DMS153 (cell line): Measurements from ENCODE around the gene TSHR.

Experiments
- DNase-seq: peaks from one replicate; lab custom pipeline; 2025; lab: John Stamatoyannopoulos, UW

The TSHR gene

DNA sequence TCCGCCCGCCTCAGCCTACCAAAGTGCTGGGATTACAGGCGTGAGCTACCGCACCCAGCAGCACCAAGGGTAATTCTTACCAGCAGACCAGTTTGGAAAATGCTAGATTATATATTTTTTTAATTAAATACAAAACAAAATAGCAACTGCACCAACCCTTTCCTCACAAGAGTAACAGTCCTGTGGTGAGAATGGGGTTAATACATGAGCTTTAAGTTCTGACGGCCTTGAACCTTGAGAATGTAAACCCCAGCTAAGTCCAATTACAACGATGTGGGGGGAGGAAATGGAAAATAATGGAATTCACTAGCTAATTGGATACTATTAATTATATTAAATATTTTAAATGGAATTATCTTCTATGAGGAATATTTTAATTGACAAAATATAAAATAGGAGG lies 183.0 kb downstream of the TSHR start:
- DNase-seq: no peak

DNA sequence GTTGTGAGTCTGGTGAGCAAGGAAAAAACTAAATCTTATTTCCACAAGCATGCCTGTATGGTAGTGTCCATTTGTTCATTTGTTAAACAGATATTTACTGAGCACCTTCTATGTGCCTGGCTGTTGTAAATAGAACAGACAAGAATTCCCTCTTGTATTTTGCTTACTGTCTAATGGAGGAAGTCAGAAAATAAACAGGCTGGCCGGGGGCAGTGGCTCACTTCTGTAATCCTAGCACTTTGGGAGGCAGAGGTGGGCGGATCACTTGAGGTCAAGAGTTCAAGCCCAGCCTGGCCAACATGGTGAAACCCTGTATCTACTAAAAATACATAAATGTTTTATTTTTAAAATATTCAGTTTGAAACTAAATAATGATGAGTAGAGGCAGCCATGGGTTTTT lies 186.0 kb downstream of the TSHR start:
- no peak for DNase-seq

DNA sequence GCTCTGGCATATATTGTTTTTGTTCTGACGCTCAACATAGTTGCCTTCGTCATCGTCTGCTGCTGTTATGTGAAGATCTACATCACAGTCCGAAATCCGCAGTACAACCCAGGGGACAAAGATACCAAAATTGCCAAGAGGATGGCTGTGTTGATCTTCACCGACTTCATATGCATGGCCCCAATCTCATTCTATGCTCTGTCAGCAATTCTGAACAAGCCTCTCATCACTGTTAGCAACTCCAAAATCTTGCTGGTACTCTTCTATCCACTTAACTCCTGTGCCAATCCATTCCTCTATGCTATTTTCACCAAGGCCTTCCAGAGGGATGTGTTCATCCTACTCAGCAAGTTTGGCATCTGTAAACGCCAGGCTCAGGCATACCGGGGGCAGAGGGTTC lies 188.4 kb downstream of the TSHR start:
- no peak for DNase-seq

DNA sequence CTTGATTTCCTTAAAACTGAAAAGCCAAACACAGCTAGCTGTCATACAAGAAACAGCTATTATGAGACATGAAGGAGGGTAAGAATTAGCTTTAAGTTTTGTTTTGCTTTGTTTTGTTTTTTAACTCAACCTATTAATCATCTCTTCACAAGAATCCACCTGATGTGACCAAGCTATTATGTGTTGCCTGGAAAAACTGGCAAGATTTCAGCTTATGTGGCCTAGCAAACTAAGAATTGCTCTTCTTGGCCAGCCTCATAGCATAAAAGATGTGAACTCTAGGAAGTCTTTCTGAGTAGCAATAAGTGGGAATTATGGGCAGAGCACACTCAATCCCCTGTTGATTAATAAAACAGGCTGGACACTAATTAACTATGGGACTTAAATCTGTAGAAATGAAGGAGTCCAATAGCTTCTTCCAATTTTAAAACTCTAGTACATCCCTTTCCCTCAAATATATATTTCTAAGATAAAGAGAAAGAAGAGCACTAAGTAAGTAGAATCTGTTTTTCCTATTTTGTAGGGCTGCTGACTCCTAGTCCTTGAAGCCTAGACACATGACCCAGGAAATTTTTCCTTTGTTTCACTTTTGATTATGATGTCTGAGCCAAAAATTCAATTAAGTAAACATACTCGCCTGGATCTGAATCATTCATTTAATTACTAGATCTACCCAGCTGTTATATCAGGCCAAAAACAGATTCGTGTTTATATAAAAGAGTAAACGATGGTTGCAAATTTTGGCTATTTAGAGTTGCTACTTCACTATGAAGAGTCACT lies 189.6 kb downstream of the TSHR start:
- peak; percentile 12 for DNase-seq

DNA sequence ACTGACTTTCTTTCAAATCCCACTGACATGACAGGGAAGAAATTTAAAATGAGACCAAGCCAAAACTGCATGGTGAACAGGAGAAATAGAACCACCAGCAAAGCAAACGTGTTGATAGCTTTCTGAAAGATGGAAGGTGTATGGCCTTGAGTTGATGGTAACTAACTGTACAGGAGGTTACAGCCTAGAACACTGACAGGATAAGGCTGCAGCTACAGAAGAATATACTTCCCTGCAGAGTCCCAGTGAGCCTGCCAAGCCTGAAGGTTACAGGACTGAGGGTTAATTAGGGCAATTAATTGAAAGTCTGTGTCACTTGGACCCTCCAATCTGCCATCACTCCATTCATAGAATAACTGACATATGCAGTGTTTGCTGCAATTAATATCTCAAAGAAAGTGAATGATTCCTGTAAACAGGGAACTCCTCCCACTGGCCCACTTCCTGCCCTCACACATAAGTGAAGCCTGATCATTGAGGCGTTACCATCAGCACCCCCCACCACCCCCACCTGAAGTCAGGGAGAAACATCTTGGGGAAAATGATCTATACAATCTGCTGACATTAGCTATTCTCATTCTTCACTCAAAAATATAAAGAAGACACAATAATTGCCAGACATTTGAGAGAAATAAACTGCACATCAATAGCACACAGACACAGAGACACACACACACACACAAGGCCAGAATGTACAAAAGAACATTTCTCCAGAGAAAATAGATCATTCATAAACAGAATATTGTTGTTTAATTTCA lies 191.9 kb downstream of the TSHR start:
- DNase-seq: no peak

DNA sequence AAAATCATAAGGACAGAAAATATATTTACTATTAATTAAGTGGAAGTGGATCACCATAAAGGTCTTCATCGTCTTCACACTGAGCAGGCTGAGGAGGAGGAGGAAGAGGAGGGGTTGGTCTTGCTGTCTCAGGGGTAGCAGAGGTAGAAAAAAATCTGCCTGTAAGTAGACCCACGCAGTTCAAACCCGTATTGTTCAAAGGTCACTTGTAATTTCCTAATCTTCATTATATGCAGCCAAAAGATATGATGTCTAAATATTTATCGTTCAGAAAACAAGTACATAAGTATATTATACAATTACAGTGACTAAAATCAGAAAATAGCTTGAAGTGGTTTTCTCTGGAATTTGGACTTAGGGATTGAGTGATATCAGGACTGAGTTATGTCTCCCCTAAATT lies 193.2 kb downstream of the TSHR start:
- no peak for DNase-seq

DNA sequence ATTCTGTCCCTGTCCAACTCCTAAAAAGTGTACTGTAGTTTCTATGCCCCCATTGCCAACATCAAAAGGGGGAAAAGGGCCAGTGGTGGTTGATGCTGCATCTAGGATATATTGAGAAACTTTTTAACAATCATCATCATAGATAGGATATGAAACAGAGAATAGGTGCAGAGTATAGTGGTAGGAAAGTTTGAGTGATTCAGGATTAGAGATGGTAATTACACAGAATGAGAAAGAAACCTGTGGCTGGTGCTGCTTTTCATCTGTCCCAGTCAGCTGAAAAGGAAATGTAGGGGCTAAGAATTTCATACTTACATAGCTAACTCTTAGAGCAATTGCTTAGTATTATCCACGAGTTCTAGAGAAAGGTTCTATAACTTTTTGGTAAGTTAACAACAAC lies 197.8 kb downstream of the TSHR start:
- no peak for DNase-seq

DNA sequence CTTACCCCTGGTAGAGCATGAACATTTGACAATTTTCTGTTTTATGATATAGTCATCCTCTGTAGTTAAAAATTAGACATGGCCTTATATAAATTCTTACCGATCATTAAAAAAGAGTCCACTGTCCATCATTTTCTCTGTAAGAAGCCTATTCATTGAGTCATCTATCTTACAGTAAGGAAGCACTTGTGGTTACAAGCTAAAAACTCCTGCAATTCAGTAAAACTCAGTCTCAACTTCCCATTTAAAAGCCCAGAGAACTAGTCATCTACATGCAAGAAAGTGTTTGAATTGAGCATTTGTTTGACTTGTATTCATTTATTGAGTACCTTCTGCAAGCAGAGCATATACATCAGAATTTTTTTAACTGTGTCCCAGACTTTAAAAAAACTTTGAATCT lies 202.0 kb downstream of the TSHR start:
- DNase-seq: no peak

DNA sequence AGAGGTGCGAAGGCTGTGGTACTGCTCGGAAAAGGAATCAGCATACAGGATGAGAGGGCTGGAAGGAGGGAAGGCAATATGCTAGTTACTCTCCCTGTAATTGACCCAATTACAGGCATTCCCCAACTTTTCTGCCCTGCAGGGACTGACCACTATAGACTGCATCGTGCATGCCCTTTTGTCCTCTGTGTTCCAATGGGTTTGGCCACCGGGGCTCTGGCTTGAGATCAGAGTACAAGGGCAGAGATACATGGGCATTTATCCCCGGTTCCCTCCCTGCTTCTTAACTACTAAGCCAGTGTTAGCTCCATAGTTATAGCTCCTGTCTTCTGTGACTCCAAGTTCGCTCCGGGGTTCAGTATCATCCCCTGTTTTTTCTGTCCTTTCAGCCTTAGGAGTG lies 205.7 kb downstream of the TSHR start:
- DNase-seq: no peak

DNA sequence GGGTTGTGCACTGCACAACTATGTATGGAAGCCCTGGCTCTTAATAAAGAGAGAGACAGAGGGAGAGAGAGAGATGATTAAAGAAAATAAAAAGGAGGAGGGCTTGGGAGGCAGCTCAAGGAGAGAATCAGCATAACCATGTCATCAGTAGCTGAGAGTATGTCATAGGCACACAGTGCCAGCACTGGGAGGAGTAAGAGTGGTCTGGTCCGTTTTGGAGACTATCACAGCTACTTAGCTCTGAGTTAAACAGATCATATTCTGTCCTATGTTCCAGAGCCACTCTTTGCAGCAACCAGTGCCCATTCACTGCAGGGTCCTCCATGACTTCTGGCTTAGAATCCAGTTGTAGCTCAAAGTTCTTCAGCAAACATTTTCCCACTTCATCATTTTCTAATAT lies 206.3 kb downstream of the TSHR start:
- DNase-seq: no peak

DNA sequence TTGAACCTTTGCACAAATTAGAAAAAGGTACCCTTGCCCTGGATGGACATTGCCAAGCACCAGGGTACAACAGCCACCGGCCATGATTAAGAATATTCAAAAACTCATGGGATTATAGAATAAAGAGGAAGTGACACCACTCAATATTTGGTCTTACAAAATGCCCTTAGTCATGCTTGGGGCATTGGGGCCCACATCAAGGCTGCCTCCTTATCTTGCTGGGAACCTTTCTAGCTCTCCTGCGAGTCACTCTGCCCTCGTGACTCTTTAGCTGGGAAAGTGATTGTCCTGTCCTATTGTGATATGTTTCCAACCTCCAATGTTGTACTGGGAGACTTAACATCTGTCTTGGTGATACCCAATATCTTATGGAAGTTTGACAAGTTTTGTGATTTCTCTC lies 207.5 kb downstream of the TSHR start:
- no peak for DNase-seq

DNA sequence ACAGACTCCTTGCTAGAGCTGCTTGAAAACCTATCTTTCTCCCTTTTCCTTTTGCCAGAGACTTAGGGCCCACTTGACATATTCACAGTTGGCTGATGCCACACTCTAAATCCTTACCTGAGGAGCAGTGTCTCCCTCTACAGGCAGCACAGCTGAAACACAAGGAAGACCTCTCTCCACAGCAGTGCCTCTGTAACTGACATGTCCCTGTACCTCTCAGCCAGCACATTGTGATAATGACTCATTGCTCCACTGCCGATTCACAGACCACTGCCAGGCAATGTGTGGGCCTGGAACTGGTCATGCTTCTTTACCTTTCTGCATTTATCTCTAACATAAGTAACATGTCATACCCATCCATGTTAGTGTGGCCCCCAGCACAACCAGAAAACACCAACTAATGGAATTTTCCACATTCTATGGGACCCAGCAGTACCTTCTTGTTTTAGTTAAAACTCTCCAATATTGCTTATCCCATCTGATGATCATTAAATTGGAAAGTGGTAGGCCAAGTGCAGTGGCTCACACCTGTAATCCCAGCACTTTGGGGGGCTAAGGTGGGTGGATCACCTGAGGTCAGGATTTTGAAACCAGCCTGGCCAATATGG lies 208.8 kb downstream of the TSHR start:
- DNase-seq: peak; percentile 54

DNA sequence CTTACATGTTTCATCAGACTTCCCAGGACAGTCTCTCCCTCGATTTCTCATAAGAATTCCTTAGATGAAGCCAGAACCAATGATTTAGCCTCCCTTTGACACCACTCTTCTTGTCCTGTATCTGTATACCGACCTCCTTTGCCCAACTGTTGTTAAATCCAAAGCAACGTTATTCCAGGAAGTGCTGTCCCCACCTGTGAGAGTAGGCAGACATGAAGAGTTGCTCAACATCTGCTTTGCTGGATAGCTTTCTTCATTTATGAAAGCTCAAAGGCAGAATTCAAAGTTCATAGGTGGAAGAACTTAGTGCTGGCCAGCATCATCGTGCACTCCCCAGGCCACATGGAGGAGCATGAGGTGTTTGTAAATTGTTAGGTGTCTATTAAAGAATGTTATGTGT lies 209.8 kb downstream of the TSHR start:
- DNase-seq: no peak

DNA sequence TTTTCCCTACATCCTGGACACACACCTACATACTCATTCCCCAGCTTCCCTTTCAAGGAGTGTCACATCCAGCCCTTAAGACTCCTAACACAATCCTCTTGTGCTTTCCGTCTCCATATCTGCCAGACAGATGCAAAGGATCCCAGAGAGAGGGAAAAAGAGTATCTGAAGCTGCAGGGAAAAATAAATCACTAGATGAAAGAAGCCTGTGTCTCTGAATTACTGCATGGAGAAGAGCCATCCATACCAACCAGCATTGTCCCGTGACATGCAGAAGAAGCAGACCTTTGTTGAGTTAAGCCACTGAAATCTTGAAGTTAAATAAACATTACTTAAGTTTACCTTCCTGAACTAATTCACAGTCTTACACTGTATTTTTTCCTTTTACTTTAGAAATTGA lies 210.7 kb downstream of the TSHR start:
- no peak for DNase-seq

DNA sequence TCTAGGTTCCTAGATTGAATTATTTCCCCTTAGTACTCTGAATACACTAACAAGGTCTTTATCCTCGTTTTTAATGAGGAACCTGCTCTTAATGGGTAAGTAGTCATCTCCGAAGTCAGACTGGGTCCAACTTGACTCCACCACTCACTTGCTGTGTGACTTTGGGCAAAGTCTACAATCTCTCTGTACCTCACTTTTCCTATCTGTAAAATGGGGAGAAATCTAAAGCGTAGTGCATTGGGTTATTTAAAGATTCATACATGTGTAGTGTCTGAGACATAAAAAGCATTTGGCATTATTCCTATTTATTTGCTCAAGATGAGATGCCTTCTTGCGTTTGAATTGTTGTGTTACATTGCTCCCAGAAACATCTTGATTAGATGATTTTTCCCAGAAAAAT lies 213.8 kb downstream of the TSHR start:
- DNase-seq: no peak

DNA sequence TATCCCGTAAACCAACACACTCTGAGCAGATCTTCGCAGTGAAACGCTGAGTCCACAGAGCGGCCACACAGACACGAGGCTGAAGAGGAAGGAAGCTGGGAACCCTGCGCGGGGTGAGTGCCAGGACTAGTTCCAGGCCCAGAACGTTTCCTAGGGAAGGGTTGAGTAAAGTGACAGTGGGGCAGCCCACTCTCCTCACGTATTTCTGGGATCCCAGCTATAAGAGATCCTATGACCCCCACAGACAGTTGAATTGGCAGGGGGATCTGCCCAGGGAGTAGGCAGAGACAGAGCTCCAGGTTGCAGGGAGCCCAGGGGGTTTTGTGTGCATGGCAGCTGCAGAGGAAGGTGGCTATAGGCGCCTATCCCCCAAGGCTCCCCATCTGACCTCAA lies 214.3 kb downstream of the TSHR start:
- no peak for DNase-seq

DNA sequence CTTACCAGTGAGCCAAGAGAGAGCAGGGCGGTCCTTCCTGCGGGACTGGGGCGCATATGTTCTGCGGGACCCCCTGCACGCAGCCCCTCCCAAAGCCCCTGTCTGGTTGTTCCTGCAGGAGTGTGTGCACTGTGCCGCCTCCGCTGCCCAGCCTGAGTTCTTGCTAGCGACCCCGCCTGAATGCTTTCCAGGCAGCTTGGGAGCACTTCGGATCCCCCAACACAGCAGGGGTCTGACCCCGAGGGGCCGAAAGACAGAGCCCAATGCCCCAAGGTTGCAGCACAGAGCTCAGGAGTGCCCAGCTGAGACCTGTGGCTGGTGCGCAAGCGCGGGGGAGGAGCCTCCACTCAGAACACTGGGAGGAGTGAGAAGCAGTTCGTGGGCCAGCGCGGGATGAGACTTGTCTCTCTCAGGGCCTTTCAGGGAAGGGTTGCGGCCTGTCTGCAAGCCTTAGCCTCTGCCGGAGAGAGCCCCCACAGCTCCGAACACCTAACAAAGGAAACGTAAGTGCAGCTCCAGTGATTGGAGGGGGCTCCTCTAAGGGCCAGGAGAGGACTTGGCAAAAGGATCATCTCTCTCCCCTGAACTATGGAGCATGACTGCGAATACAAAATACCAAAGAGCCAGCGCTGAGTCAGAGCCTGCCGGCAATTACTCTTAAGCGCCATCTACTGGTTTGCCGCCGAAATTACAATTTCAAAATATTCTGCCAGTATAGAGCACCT lies 214.8 kb downstream of the TSHR start:
- DNase-seq: peak; percentile 79

DNA sequence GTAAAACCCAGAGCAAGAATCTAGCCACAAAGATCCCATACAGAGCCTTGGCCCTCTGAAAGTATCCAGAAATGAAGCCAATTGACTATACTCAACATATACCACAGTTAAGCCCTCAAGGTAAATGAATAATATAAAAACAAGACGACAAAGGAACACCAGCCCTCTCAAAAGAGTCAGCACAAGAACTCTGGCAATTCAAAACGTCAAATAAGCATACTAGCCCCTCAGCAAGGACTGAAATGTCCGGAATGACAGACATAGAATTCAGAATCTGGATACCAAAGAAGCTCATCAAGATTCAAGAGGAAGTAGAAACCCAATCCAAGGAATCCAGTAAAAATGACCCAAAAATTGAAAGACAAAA lies 215.4 kb downstream of the TSHR start:
- DNase-seq: no peak

DNA sequence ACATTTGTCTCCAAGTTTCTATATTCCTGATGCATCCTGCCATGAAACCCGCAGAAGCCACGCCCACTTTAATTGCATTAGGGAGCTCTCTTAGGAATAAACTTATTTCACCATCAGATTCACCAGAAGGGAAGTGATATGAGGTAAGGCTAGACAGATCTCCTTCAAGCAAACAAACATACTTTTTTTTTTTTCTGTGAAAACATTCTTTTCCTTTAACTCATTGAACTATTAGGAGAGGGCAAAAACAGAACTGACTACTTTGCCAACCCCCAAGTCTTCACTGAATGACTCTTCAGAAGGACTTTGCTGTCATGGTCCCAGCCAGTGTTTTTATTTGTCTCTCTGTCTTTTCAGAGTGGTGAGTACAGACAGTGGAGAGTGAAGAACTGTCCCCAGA lies 216.9 kb downstream of the TSHR start:
- DNase-seq: no peak

DNA sequence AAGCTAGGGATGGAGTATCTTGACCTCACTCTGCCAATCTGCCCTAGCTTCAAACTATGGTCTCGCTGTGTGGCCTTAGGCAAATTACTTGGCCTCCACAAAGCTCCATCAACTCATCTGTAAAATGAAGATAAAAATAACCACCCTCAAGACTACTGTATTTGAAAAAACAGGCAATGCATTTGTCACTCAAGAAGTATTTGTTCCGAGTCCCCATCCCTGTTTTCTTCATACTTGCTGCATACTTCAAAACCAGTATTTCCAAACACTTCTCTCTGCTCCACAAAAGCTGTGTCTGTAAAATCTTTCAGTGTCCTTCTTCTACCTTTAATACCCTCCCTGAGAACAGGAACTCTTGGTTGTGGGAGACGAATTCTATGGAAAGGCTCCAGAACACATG lies 217.5 kb downstream of the TSHR start:
- no peak for DNase-seq

DNA sequence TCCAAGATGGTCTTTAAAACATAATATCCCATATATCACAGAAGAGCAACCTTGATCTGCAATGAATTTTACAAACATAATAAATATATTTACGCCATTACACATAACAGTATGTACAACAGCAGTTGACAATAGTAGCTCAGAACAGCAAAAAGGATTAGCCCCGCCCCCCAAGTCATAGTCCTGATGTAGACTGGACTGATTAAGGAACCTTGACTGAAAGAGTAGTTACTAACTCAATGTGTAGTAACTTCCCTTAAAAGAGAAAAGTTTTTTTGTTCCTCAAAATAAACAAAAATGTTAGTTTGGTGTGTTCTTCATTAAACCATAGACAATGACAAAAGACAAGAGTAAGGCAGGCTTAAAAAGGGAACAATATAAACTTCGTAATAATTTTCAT lies 220.8 kb downstream of the TSHR start:
- DNase-seq: no peak

DNA sequence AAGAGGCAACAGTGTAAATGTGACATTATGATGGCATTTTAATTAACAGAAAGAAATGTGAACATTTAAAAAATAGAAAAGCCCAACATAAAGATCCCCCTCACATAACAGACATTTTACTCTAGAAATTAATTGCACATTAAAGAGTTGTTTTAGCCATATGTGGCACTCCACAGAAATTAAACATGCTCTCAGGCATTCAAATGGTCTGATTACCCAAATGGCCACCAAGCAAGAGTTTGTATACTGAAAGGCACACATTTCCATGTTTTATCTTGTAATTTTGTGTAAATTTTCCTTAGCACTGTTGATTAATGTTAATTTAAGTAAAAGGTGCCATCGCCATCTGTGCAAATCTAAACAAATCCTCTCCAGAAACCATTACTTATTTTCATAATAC lies 221.8 kb downstream of the TSHR start:
- DNase-seq: no peak

DNA sequence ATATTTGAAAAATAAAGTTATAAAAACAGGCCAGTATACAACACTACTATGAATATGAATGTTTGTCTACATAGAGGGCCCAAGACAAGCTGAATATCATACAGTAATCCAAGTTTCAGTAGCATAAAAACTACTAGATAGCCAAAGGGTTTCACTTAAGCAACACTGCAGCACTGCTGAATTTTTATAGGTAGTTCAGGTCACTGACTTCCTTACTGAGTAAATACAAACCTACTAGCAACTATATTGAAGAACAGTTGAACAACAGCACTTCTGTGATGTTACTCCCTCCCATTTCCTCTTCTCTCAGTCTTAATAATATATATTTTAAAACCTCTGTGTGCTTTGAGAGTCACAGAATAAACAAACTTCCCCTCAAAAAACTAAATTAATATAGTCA lies 222.6 kb downstream of the TSHR start:
- no peak for DNase-seq
